PC-3 (cell line): Measurements from ENCODE around the gene PDGFD.

Experiments used
- CTCF ChIP-seq: fragments of 300-600 bp; sonication (generic); conservative IDR thresholded peaks from 2 replicates; pipeline ENCODE4 v1.5.1; 2017; ENCODE audit warnings: antibody characterized with exemption, low read depth, mild to moderate bottlenecking, low read length
- EZH2 ChIP-seq: fragments of 300-600 bp; sonication (generic); IDR thresholded peaks from one replicate; pipeline ENCODE4 v1.6.1; 2017; ENCODE audit warnings: antibody characterized with exemption, mild to moderate bottlenecking, low read length; ENCODE audit not compliant: unreplicated experiment
- EZH2phosphoT487 ChIP-seq: fragments of 300-600 bp; sonication (generic); IDR thresholded peaks from 2 replicates; pipeline ENCODE4 v1.6.1; 2018; ENCODE audit warnings: mild to moderate bottlenecking, antibody characterized with exemption, low read length, borderline replicate concordance

- TF ChIP-seq EZH2phosphoT487 (no peak), CTCF (no peak), EZH2 (no peak)
These were observed 73.2 kb downstream of the PDGFD start for GRCh38 chr11:104090767-104091166.
